Ovary (tissue), 9 donors: ENCODE measurements around the gene DNAJC18. TPM values are rescaled to one million over a fixed set of nuclear protein-coding genes. Genes with fewer than 3 reads are reported as not detected.
A peak's percentile ranks its signal among the peaks of the same experiment; 100 is the strongest.

ENCODE experiments used
- DNase-seq, 5 donors: peaks; one replicate each; pipeline ENCODE4 v3.0.0-alpha.2; 2019 to 2020
- H3K27ac ChIP-seq, 2 donors: fragments of 200-600 bp; one replicate each; pipeline versions ENCODE4 v1.5.1 to v1.8.0; 2019 to 2022
- H3K27me3 ChIP-seq: fragments of 200-600 bp; one replicate; pipeline ENCODE4 v1.8.0; 2022
- H3K36me3 ChIP-seq: fragments of 200-600 bp; sonication (generic); one replicate; pipeline ENCODE4 v1.5.1; 2019
- H3K4me1 ChIP-seq: one replicate; pipeline ENCODE4 v1.8.1; 2013; ENCODE audit warnings: mild to moderate bottlenecking, moderate library complexity; ENCODE audit not compliant: insufficient read depth
- H3K4me3 ChIP-seq: fragments of 200-600 bp; sonication (generic); one replicate; pipeline ENCODE4 v1.5.1; 2017
- H3K9me3 ChIP-seq, 2 donors: fragments of 200-600 bp in 1 of 2; sonication (generic) in 1 of 2; one replicate each; pipeline versions ENCODE4 v1.5.1 to v1.8.1; 2013 to 2019; ENCODE audit warnings: mild to moderate bottlenecking in 1 of 2, moderate library complexity in 1 of 2
- EP300 ChIP-seq: sonication (generic); formaldehyde crosslinking; IDR thresholded peaks from one replicate; pipeline ENCODE4 v1.6.1; 2017; ENCODE audit warnings: antibody characterized with exemption
- POLR2A ChIP-seq: fragments of 450-650 bp; IDR thresholded peaks from one replicate; pipeline ENCODE4 v1.6.1; 2017; ENCODE audit warnings: antibody characterized with exemption, mild to moderate bottlenecking, moderate library complexity
- WGBS, 3 donors: extraction: QIAGEN DNeasy Blood & Tissue Kit in 1 of 3; methylation state at CpG; one replicate each; pipeline versions ENCODE4 v1.1.5 to v1.1.7; 2013 to 2017; 5-methylcytosine and 5-hydroxymethylcytosine counted together
- intact Hi-C, 4 donors: fragments of 100-400 bp; cut with DNase I; formaldehyde crosslinking; loops; one replicate each; pipeline versions ENCODE4 v1.11.0 to v1.15.1; 2022 to 2023
- polyA plus RNA-seq, 2 donors: library from polyadenylated mRNA; stranded (reverse); fragments of 200-250 nt in 1 of 2; fragments of 350-450 nt in 1 of 2; fragmentation: Illumina TruSeq in 1 of 2; extraction: RNeasy Lipid Tissue Mini Kit (QIAGEN cat#74804) in 1 of 2; gene quantifications; one replicate each; pipeline ENCODE4 v1.2.3, GENCODE V29; 2013 to 2014
- total RNA-seq, 7 donors: library from RNA; depleted of rRNA in 2 of 7; stranded (reverse); fragments of >200 nt in 2 of 7; fragmentation: NEBNext Ultra II Directional in 3 of 7; extraction: Animal tissue kit (Norgen Biotek cat#: 25700) in 3 of 7; gene quantifications; one replicate each; pipeline versions ENCODE4 v1.1.0 to v1.2.4, GENCODE V29; 2016 to 2023
- TF ChIP-seq, protein P1 (sequence below), 3 donors: fragments of 450-650 bp in 2 of 3; fragments of 200-600 bp in 1 of 3; IDR thresholded peaks; one replicate each; pipeline versions ENCODE4 v1.5.1 to v1.8.0; 2016 to 2022; ENCODE audit warnings: antibody characterized with exemption in 3 of 3, mild to moderate bottlenecking in 1 of 3
- donor health status: DM: no; HTN: no; CAD: no; lungs with moderate emphysema.
- donor health status: DM: no; HTN: no; CAD: no.
- donor health status: Bipolar disorder and iron deficiency.
- donor health status: DM: yes; HTN: yes; CAD: no.
- donor health status: DM: no; HTN: no; CAD: no.
- donor health status: DM: yes; HTN: yes; CAD: no.

DNAJC18 gene
- total and polyA plus RNA-seq, 9 donors: 5.2 to 35.6 (median 22.4) TPM

DNA sequence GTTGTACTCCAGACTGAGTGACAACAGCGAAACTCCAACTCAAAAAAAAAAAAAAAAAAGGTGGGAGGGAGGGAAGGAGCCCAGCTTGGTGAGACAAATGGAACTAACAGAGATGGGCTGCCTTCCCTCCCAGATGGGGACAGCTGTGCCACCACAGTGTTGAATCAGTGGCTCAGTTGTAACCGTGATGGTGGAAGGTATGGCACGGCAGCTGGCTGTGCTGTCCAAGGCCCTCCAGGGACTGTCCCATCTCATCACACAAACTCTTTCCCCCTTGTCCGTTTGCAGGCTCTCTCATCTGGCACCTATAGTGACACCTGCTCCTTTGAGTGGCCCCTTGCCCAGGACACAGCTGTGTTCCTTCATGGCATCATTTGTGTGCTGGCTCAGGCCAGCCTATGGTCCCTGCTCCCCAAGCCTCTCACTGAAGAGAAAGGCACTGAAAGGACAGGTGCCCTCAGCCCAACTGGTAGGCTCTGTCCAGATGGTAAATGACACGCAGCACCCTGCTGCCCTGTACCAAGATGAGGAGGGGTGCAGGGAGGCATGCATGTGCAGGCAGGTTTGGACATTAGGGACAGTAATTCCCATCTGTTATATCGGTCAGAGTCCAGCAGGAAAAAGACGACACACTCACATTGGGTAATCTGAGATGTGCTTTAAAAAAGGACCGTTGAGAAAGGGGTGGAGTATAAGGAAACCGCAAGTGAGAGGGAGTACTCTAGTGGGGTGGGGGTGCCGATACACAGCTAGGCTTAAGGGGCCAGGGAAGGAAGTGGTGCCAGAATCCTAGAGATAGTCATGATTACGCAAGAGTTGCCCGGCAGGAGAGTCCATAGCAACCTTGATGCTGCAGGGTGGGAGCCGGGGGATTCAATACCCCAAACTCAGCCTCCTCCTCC lies 35.8 kb upstream of the DNAJC18 start:
- Histone ChIP-seq H3K27me3 (no peaks in the 10 kb centered on the region), H3K4me3 (no peak overlapping the region), H3K9me3 (no peaks in the 10 kb centered on the region), H3K27ac (no peak overlapping the region), H3K36me3 (no peaks in the 10 kb centered on the region), H3K4me1 (peaks cover 3% of the 10 kb centered on the region)
- DNase-seq: peak; percentile 45 to 75 (median 61)
- TF ChIP-seq, protein P1, sequence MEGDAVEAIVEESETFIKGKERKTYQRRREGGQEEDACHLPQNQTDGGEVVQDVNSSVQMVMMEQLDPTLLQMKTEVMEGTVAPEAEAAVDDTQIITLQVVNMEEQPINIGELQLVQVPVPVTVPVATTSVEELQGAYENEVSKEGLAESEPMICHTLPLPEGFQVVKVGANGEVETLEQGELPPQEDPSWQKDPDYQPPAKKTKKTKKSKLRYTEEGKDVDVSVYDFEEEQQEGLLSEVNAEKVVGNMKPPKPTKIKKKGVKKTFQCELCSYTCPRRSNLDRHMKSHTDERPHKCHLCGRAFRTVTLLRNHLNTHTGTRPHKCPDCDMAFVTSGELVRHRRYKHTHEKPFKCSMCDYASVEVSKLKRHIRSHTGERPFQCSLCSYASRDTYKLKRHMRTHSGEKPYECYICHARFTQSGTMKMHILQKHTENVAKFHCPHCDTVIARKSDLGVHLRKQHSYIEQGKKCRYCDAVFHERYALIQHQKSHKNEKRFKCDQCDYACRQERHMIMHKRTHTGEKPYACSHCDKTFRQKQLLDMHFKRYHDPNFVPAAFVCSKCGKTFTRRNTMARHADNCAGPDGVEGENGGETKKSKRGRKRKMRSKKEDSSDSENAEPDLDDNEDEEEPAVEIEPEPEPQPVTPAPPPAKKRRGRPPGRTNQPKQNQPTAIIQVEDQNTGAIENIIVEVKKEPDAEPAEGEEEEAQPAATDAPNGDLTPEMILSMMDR (IDR thresholded peaks at IDR 0.05): no peak
- TF ChIP-seq EP300: no peak
- TF ChIP-seq POLR2A: no peak
- intact Hi-C loops: no loop called here
- 36 to 48% (median 43%) methylated on average over 13 of the region's 13 CpGs for WGBS, 3 donors

DNA sequence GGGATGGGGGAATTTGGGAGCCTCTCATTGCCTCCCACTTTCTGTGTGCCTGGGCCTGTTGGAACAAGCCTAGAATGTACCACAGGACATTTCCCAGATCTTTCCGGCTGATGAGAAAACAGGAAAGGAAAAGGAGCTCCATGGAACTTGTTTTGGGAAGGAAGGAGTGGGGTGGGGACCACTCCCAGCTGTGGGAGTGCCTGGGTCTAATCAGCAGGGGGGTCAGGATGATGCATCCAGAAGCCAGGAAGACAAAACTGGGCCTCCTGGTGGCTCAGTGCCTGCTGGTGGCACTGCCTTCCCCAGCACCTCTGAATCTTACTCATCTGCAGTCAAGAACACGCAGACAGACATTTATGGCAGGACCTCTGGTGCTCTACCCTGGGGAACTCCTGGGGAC lies 34.2 kb upstream of the DNAJC18 start:
- peaks cover 3% of the 10 kb centered on the region for H3K4me1 ChIP-seq
- no peaks in the 10 kb centered on the region for H3K27me3 ChIP-seq
- H3K9me3 ChIP-seq: no peaks in the 10 kb centered on the region
- no peaks in the 10 kb centered on the region for H3K36me3 ChIP-seq
- intact Hi-C loops: no loop called here
- no peak overlapping the region for H3K4me3 ChIP-seq
- WGBS, 3 donors: 68 to 87% (median 78%) methylated on average over 2 of the region's 2 CpGs
- no peak for TF ChIP-seq EP300
- TF ChIP-seq POLR2A: no peak
- TF ChIP-seq, protein P1 (IDR thresholded peaks at IDR 0.05): no peak
- no peak for DNase-seq
- no peak overlapping the region for H3K27ac ChIP-seq

DNA sequence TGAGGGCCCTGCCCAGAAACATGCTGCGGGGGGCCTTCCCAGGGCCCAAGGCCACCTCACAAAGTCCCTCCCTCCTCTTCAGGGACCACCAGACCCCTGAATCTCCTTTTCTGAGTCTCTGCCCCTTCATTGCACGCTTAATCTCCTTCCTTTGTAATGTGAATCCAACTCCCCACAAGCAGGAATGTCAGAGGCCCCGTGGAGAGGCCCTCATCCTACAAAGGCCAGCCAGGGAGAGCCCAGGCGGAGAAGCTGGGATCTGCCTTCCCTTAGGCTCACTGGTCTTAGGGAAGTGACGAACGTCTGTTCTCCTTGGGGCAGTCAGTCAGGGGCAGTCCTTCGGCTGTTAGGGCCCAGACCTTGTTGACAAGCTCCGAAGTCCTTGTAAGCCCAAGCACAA lies 33.8 kb upstream of the DNAJC18 start:
- Histone ChIP-seq H3K9me3 (no peaks in the 10 kb centered on the region), H3K36me3 (no peaks in the 10 kb centered on the region), H3K4me3 (no peak overlapping the region), H3K4me1 (peaks cover 3% of the 10 kb centered on the region), H3K27ac (no peak overlapping the region), H3K27me3 (no peaks in the 10 kb centered on the region)
- no peak for DNase-seq
- TF ChIP-seq POLR2A: no peak
- TF ChIP-seq, protein P1 (IDR thresholded peaks at IDR 0.05): no peak
- no peak for TF ChIP-seq EP300
- intact Hi-C loops: no loop called here
- WGBS, 3 donors: 63 to 67% (median 66%) methylated on average over 8 of the region's 8 CpGs

DNA sequence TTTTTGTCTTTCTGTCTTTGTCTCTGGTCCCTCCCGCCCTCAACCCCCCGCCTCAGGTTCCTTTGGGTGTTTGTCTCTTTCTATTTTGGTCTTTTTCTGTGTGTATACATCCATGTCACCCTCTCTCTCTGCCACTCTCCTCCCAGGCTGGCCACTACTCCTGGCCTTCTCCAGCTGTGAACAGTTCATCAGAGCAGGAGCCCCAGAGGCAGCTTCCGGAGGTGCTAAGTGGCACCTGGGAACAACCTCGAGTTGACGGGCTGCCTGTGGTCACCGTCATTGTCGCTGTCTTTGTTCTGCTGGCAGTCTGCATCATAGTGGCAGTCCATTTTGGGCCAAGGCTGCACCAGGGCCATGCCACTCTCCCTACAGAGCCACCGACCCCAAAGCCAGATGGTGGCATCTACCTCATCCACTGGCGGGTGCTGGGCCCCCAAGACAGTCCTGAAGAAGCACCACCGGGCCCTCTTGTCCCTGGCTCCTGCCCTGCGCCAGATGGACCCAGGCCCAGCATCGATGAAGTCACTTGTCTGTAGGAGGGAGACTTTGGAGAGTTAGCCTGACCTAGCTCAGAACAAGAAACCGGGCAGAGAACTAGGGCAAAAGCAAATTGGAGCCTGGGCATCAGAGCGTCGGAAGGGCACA lies 33.2 kb upstream of the DNAJC18 start:
- WGBS, 3 donors: 74 to 84% (median 78%) methylated on average over 15 of the region's 15 CpGs
- Histone ChIP-seq H3K4me3 (no peak overlapping the region), H3K4me1 (peaks cover 3% of the 10 kb centered on the region), H3K27me3 (no peaks in the 10 kb centered on the region), H3K36me3 (no peaks in the 10 kb centered on the region), H3K27ac (no peak overlapping the region), H3K9me3 (no peaks in the 10 kb centered on the region)
- DNase-seq: no peak
- TF ChIP-seq, protein P1 (IDR thresholded peaks at IDR 0.05): no peak
- TF ChIP-seq EP300 (no peak), POLR2A (no peak)
- intact Hi-C loops: no loop called here
